Skeletal muscle tissue (tissue), 4 donors: ENCODE data around the gene B4GALNT4. TPM values are rescaled to one million over a fixed set of nuclear protein-coding genes. Genes with fewer than 3 reads are reported as not detected.
"Not testable (repeated sequence)": the region's sequence is repeated elsewhere in the genome, so short reads cannot be mapped to it uniquely, and the experiment has no call there.

Experiments
- H3K27ac ChIP-seq: one replicate; pipeline ENCODE4 v1.7.0; 2013; ENCODE audit warnings: mild to moderate bottlenecking, low read depth, low read length, inconsistent platforms
- H3K27me3 ChIP-seq, 3 donors: one replicate each; pipeline ENCODE4 v1.7.0; 2013; ENCODE audit warnings: low read length in 3 of 3; ENCODE audit not compliant: control insufficient read depth in 3 of 3, insufficient read depth in 3 of 3
- H3K36me3 ChIP-seq, 3 donors: one replicate each; pipeline ENCODE4 v1.7.0; 2013; ENCODE audit warnings: low read length in 3 of 3; ENCODE audit not compliant: control insufficient read depth in 3 of 3, insufficient read depth in 3 of 3
- H3K4me1 ChIP-seq, 3 donors: one replicate each; pipeline ENCODE4 v1.7.0; 2013; ENCODE audit warnings: low read length in 3 of 3, mild to moderate bottlenecking in 3 of 3; ENCODE audit not compliant: control insufficient read depth in 3 of 3, insufficient read depth in 3 of 3
- H3K4me3 ChIP-seq, 3 donors: one replicate each; pipeline ENCODE4 v1.7.0; 2013; ENCODE audit warnings: low read length in 3 of 3
- H3K9ac ChIP-seq, 3 donors: one replicate each; pipeline ENCODE4 v1.7.0; 2013; ENCODE audit warnings: low read length in 3 of 3, mild to moderate bottlenecking in 3 of 3, moderate library complexity in 2 of 3, low read depth in 1 of 3
- H3K9me3 ChIP-seq, 3 donors: one replicate each; pipeline ENCODE4 v1.7.0; 2013; ENCODE audit warnings: low read length in 3 of 3; ENCODE audit not compliant: control insufficient read depth in 3 of 3
- total RNA-seq: library from RNA; depleted of rRNA; stranded (reverse); fragments of >200 nt; gene quantifications from one replicate; pipeline ENCODE4 v1.2.3, GENCODE V29; 2014
- donor health status: Osteomylitis.

Gene B4GALNT4
- total RNA-seq, 1 donor from 2014 or later, result 5.2 TPM

DNA sequence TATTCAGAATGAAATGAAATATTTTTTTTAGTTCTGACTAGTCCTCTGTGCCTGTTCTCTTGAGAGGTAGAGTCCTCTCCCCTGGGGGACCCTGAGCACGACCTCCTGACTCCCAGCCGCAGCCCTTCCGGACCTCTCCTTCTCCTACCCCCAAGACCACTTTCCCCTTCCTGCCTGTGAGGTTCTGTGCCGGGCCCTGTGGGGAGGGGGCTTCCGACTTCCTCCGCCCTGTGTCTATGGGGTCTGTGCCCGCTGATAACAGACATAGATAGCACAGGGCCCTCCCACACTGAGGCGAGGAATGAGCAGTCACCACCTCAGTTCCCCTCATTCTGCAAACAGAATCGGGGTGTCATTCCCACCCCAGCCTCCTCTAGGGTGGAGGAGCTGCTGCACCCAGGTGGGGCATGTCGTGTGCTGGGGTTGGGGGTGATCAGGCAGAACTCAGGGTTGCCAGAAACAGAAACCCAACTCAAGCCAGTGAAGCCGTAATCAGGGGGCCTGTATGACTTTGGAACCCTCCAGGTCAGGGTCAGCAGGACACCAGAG, 12.9 kb downstream of the B4GALNT4 start:
- Histone ChIP-seq H3K4me3 (no peak overlapping the region), H3K27me3 (peaks cover 22 to 36% (median 31%) of the 10 kb centered on the region in 3 donors), H3K36me3 (no peaks in the 10 kb centered on the region), H3K9ac (no peak overlapping the region), H3K27ac (no peak overlapping the region), H3K9me3 (peaks cover 0 to 5% (median 0%) of the 10 kb centered on the region in 3 donors), H3K4me1 (no peaks in the 10 kb centered on the region)

DNA sequence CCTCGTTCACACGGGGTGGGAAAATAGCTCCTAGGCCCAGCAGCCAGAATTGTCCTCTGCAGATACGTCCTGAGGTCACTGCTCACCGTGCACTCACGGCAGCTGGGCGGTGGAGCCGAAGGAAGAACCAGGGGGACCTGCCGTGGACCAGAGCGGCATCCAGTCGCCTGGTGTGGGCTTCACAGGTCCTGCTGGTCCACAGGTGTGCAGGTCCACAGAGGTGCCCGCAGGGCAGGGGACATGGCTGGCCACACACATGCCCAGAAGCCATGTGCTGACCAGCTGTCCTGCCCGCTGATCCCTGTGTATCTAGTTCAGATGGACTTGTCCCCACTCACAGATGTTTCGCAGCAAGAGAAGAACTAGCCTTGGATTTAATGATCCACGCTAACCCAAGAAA, 14.1 kb downstream of the B4GALNT4 start:
- H3K27ac ChIP-seq, result no peak overlapping the region
- peaks cover 0 to 5% (median 0%) of the 10 kb centered on the region in 3 donors for H3K9me3 ChIP-seq
- peaks cover 15 to 28% (median 27%) of the 10 kb centered on the region in 3 donors for H3K27me3 ChIP-seq
- H3K9ac ChIP-seq, result no peak overlapping the region
- no peaks in the 10 kb centered on the region for H3K4me1 ChIP-seq
- no peak overlapping the region for H3K4me3 ChIP-seq
- H3K36me3 ChIP-seq, result no peaks in the 10 kb centered on the region

DNA sequence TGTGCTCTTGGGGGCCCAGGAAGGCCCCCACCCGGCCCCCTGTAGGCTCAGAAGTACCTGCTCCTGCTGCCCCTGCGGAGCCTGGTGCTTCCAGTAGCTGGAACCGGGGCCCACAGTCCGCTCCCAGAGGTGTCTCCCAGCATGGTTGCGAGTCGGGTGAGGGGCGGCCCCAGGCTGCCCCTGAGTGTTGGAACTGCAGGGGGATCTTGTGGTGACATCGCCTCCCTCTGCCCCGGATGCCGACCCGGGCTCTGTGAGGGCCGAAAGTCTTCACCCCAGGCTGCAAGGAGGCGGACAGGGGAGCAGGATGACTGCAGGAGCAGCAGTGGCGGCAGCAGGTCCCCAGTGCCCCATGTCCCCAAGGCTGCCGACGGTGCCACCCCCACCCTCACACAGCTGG, 15.2 kb downstream of the B4GALNT4 start:
- Histone ChIP-seq H3K27ac (no peak overlapping the region), H3K36me3 (no peaks in the 10 kb centered on the region), H3K9ac (no peak overlapping the region), H3K9me3 (peaks cover 0 to 5% (median 0%) of the 10 kb centered on the region in 3 donors), H3K27me3 (peaks cover 13 to 28% (median 27%) of the 10 kb centered on the region in 3 donors), H3K4me1 (no peaks in the 10 kb centered on the region), H3K4me3 (no peak overlapping the region)

DNA sequence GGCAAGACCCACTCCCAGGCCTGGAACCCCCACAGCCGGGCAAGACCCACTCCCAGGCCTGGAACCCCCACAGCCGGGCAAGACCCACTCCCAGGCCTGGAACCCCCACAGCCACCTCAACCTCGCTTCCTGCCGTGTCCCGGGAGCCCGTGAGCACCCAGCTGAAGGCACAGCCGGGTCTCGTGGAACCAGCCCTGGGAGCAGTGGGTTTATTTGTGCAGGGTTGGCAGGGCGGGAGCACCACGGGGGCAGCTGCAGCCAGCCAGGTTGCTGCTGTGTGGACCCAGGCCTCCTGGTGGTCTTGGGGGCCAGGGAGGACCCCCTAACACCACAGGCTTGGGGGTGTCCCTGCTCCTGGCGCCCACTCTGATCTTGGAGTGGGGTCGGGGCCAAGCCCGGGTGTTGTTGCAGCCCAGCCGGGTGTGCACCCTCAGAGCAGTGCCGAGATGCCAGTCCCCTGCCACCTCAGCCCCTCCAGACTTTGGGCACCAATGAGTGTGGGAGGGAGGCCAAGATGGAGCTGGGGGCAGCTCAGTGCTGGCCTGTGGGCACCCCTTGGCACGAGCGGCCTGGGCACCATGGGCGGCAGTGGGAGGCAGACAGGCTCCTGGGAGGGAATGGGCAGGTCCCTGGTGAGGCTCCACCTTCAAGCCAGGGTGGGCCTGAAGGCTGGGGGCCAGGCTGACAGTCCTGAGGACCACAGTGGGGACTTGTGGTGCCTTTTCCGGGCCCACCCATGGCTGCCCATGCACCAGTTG, 16.5 kb downstream of the B4GALNT4 start:
- H3K9me3 ChIP-seq, result peaks cover 0 to 5% (median 0%) of the 10 kb centered on the region in 3 donors
- H3K4me3 ChIP-seq, result no peak overlapping the region
- no peaks in the 10 kb centered on the region for H3K4me1 ChIP-seq
- H3K27ac ChIP-seq, result no peak overlapping the region
- peaks cover 13 to 21% (median 20%) of the 10 kb centered on the region in 3 donors for H3K27me3 ChIP-seq
- H3K36me3 ChIP-seq, result no peaks in the 10 kb centered on the region
- H3K9ac ChIP-seq, result no peak overlapping the region

DNA sequence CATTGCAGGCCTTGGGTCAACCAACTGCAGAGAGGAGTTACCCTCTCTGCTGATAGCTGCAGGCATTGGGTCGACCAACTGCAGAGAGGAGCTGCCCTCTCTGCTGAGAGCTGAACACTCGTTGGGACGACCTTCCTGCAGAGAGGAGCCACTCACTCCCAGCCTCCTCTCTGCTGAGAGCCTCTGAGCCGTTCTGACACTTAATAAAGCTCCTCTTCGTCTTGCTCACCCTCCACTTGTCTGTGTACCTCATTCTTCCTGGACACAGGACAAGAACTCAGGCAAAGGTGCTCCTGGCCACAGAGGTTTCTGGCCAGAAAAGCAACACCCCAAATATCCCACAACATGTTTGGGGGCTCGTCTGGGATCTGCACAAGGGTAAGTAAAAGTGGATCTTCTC, 17.2 kb downstream of the B4GALNT4 start:
- Histone ChIP-seq H3K27me3 (peaks cover 13 to 23% (median 17%) of the 10 kb centered on the region in 3 donors), H3K36me3 (no peaks in the 10 kb centered on the region), H3K4me3 (no peak overlapping the region), H3K9ac (no peak overlapping the region), H3K27ac (no peak overlapping the region), H3K9me3 (peaks cover 0 to 5% (median 0%) of the 10 kb centered on the region in 3 donors), H3K4me1 (no peaks in the 10 kb centered on the region)

DNA sequence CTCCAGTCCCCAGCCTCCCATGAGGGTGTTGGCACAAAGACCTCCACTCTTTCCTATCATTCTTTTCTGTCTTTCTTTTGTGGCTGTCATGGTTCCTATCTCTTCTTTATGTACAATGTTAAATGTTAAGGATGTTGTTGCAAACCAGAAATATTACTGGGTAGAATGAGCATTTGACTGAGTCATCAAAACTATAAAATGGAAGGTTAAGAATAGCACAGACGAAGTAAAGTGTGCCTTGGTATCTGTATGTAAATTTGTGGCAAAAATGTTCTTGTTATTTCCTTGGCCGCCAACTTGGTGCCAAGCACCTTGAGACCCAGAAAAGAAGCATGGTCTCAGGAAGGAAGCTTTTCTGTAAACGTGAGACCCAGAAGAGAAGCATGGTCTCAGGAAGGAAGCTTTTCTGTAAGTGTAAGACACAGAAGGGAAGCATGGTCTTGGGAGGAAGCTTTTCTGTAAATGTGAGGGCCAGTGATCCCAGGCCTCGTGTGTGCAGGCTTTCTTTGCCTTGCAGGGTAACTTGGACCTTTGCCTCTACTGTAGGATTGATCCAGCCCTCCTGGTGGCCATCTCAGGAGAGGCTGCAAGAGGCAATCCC, 18.0 kb downstream of the B4GALNT4 start:
- Histone ChIP-seq H3K36me3 (no peaks in the 10 kb centered on the region), H3K4me3 (no peak overlapping the region), H3K27me3 (peaks cover 12 to 22% (median 12%) of the 10 kb centered on the region in 3 donors), H3K27ac (no peak overlapping the region), H3K9me3 (peaks cover 0 to 5% (median 0%) of the 10 kb centered on the region in 3 donors), H3K4me1 (no peaks in the 10 kb centered on the region), H3K9ac (no peak overlapping the region)

DNA sequence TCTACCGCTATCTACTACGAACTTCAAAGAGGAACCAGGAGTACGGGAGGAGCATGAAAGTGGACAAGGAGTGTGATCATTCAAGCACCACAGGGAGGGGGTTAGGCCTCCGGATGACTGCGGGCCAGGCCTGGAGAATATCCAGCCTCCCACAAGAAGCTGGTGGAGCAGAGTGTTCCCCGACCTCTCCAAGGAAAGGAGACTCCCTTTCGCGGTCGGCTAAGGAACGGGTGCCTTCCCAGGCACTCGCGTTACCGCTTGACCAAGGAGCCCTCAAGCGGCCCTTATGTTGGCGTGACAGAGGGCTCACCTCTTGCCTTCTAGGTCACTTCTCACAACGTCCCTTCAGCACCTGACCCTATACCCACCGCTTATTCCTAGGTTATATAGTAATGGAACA, 20.1 kb downstream of the B4GALNT4 start:
- not testable (repeated sequence) for H3K9ac ChIP-seq

DNA sequence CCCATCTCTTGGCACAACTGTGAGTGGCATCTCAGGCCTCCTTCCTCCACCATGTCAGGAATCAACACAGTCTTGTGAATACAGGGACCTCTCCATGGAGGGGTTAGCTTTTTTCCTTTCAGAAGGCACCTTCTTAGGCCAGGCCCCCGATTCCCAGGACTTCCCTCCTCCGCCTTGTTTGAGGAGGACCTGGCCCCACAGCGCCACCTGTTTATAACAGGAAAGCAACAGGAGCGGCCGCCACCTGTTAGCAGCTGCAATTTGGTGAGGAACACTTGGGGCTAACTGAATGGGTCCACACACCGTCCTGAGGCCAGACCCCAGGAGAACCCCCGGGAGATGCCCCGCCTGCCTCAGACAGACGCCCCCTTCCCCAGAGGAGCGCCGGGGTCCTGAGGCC, 20.9 kb downstream of the B4GALNT4 start:
- Histone ChIP-seq H3K27ac (no peak overlapping the region), H3K36me3 (no peaks in the 10 kb centered on the region), H3K4me1 (peaks cover 0 to 3% (median 0%) of the 10 kb centered on the region in 3 donors), H3K27me3 (peaks cover 0 to 21% (median 9%) of the 10 kb centered on the region in 3 donors), H3K9ac (no peak overlapping the region), H3K4me3 (no peak overlapping the region), H3K9me3 (peaks cover 0 to 5% (median 0%) of the 10 kb centered on the region in 3 donors)

More for the DNA sequence above, 20.1 kb downstream of the B4GALNT4 start:
- H3K4me3 ChIP-seq, H3K36me3 ChIP-seq, H3K27ac ChIP-seq, H3K4me1 ChIP-seq, H3K9me3 ChIP-seq: not testable (repeated sequence)
- peaks cover 0 to 14% (median 3%) of the 10 kb centered on the region in 3 donors for H3K27me3 ChIP-seq

DNA sequence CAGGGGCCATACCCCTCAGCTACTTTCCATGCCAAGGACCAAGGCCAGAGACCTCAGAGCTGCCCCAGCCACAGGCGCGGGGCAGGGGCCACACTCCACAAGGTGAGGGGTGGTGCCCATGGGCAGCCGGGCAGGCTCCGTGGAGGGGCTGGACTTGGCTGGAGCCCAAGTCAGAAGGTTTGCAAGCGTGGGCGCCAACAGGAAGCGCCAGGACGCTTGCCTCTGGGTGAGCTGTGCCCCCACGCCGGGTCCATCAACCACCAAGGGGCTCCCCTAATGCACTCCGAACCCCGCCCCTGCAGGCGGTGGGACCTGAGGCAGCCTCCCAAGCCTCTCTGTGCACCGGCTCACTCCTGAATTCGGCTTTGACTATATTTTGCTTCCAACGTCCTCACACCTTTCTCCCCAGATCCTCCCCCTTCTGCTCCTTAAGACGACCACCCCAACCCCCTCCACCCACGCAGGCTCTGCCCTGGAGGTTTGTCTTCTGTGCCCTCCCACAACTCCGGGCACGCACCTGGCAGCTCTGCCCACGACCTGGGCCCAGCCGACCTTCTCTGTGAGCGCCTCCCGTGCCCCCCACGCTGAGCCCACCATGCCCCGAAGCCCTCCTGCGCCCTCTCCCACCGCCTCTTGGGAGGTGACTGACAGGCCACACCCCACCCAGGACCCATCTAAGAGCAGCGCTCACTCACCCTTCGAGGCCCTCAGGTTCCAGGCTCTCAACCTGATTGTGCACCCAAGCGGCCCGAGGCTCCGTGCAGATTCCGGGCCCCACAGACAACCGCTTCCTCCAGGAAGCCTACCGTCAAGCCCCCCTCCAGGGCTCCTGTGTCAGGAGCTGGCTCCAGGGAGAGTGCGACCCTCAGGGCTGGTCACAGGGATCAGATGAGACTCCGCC, 22.1 kb downstream of the B4GALNT4 start:
- peaks cover 0 to 3% (median 1%) of the 10 kb centered on the region in 3 donors for H3K4me1 ChIP-seq
- H3K27ac ChIP-seq, result no peak overlapping the region
- H3K9ac ChIP-seq, result no peak overlapping the region
- H3K27me3 ChIP-seq, result peaks cover 4 to 28% (median 17%) of the 10 kb centered on the region in 3 donors
- peaks cover 0 to 5% (median 0%) of the 10 kb centered on the region in 3 donors for H3K9me3 ChIP-seq
- no peak overlapping the region for H3K4me3 ChIP-seq
- H3K36me3 ChIP-seq, result no peaks in the 10 kb centered on the region
